Activated CD4-positive, CD25-positive, alpha-beta regulatory T cell treated with anti-CD3 and anti-CD28 coated beads, Interleukin-2, amount 50 U/mL, for 24 hours (primary cell): ENCODE data around the gene RPL5.
"Not testable (repeated sequence)": the region's sequence is repeated elsewhere in the genome, so short reads cannot be mapped to it uniquely, and the experiment has no call there.

Experiments used
- ATAC-seq, 2 donors: fragments of 150-1000 bp; cut with Tn5 transposase; one replicate each; pipeline ENCODE4 v1.10.0; 2021; ENCODE audit warnings: mild to moderate bottlenecking in 1 of 2, moderate library complexity in 1 of 2

The RPL5 gene

DNA sequence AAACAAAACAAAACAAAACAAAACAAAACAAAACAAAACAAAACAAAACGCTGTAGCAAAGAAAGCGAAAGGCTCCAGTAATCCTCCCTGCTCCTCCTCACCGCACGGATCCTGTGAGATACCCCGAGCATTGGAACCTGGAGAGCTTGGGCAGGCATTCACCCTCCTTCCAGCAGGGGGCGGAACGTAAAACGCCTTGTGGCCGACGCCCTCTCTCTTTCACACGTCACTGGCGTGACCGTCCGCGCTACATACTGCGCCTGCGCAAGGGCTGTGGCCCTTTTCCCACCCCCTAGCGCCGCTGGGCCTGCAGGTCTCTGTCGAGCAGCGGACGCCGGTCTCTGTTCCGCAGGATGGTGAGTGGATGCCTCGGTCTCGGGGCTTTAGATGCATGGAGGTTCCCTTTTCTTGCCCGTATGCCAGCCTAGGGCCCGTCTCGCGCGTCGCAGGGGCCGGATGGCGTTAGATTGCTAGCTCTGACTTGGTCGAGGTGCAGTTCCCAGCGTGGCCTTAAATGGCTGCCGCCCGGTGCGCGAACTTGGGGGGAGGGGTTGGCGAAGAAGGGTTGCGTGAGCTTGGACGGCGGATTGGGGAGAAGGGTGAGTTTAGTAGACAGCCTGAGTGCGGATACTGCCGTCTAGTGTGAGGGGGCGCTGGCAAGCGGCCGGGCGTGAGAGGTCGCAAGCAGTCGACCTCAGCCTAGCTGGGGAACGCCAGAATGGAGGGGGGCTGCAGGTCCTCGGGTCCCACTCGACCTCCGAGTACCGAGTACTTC lies at the start of gene RPL5:
Gene RPL5, plus strand, starts transcription at position 279 of the 775 bp plus-strand sequence. Its CDS starts 75 bp downstream, at position 354.
- peak; percentile 88 to 90 for ATAC-seq

DNA sequence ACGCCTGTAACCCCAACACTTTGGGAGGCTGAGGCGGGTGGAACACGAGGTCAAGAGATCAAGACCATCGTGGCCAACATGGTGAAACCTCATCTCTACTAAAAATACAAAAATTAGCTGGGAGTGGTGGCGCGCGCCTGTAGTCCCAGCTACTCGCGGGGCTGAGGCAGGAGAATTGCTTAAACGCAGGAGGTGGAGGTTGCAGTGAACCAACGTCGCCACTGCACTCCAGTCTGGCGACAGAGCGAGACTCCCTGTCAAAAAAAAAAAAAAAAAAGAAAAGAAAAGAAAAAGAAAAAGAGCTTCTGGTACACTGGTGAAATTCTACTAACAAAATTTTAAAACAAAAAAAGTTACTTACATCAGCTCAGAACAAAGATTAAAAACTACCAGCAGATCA lies 48.3 kb upstream of the RPL5 start:
- not testable (repeated sequence) for ATAC-seq

DNA sequence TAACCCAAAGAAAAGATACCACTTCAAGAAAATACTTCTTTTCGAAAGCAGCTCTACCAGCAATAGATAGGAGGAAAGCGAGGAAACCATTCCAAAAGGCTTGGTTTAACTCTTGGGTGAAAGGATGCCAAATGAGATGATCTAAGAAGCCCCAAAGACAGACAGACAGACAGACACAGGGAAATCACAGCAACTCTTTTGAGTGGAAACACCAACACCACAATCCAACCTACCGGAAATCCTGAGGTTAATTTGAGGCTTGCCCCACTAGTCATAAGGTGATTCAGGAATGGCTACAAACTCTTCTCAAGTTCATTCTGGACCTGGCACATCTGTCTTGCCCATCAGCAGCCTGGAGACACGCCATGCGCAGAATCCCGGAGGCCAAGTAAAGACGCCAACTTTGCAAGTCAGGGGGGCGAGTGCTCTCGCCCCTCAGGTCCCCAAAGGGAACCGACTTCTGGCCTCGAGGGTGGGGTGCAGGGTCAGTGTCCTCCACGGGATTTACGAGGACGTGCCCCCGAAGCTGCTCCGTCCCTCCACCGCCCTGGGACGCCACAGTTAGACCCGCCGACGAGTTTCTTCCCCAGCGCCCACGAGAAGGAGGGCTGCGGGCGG lies 47.7 kb upstream of the RPL5 start:
- no peak for ATAC-seq

DNA sequence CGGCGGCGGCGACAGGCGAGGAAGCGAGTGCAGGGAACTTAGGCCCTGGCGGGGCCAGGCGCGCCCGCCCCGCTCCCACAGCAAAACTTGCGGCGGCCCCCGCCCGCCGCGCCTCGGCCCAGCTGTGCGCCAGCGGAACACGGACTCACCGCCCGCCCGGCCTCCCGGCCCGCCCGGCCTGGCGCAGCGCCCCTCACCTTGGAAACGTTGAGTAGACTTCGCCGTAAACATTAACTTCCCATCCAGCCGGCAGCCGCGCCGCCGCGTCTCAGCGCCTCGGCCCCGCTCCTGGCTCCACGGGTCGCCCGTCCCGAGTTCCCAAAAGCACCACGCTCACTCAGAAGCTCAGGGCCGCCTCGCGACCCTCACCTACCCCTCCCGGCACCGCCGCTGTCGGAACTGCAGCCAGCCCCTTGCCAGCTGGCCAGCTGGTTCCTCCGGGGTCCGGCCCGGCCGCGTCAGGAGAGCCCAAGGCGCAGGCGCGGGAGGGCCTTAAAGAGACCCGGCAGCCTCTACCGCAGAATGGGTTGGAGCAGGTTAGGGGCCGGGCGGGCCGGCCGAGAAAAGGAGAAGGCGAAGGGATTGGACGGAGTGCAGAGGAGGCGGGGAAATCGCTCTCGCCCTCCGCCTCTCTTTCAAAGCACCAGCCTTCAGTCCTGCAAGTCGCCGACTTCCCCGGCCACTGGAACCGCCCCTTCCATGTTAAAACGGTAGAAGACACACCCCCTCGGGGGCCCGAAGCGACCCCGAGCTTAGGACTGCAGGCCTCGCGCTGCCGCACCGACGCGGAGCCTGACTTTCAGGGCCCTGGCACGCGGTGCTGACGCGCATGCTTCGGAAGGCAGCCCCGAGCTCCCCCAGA lies 47.0 kb upstream of the RPL5 start, which contains the start of gene EVI5:
Gene EVI5, minus strand, starts transcription at position 470 of the 862 bp plus-strand sequence. CDS start 48,562 bp downstream, outside the sequence.
- peak; percentile 92 to 94 for ATAC-seq

DNA sequence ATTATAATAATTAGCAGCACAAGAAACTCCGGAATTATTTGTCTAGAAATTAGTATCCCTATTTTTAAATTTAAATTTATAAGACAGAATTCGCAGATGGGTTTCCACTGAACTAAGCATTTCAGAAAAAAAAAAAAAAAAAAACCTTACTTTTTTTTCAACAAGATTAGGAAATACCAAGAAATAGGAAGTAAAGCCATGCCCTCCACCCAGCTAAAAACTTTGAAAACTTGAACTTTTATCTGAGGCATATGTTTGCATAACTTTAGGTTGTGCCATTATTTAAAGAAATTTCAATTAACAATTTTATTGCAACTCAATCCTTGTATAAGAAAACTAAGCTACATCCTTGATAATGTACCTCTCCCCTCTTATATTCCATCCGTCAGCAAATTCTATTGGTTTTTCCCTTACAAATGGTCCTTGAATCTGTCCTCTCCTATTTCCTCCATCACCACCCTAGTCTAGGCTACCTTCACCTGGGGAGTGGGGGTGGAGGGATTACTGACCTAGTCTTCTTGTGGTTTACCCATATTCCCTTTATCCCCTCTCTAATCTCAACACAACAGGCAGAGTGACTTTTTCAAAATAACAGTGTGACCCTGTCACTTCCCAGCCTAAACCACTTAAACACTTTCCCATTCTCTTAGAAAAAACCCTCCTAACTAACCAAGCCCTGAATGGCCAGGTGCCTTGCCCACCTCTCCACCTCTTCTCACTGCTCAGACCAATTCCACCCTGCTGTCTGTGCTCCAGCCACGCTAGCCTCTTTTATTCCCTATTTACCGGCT lies 45.5 kb upstream of the RPL5 start:
- no peak for ATAC-seq

DNA sequence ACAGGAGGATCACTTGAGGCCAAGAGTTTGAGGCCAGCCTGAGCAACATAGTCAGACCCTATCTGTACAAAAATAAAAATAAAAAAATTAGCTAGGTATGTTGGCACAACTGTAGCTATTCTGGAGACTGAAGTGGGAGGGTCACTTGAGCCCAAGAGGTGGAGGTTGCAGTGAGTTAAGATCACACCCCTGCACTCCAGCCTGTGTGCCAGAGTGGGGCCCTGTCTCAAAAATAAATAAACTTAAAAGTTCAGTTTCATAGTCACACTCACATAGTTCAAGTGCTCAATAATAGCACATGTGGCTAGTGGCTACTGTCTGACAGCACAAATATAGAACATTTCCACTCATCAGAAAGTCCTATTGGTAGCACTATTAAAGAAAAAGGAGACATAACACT lies 41.8 kb upstream of the RPL5 start:
- no peak for ATAC-seq

DNA sequence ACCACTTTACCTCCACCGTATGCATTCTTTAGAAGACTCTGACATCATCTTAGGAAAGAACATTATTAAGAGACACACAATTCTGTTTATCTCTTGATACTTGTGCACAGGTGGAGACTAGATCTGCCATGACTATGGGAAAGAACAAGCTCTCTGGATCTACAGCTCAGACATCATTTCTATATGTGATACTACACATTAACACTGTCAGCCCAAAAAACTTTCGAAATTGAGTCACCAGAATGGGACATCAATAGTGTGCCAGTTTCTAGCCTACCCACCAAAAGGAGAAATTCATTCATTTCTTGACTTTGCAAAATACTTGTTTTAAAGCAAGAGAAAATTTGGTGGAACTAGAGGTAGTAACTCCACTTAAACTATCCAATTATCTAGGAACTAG lies 41.0 kb upstream of the RPL5 start:
- no peak for ATAC-seq

DNA sequence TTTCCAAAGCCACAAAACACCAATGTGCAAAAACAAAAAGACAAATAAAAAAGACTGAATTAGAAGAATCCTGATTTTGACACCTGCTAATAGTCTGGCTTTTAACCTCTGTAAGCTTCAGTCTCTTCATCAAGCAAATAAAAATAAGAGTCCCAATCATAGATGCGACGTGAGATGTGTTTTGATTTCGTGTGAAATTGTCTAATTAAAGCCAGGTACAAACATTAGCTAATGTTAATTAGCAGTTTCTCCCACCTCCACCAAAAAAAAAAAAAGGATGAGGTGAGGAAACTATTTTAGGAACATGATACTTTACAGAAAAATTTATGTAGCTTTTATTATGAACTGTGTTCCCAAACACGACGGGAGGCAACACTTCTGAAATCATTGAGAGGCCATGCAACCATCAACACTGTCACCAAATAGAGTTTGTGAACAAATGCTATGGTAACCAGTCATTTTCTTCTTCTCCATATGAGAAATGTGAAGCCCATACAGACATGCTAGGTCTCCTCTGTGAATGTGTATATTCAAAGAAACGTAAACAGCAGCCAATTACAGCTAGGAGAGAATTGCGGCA lies 40.3 kb upstream of the RPL5 start:
- ATAC-seq, result no peak

DNA sequence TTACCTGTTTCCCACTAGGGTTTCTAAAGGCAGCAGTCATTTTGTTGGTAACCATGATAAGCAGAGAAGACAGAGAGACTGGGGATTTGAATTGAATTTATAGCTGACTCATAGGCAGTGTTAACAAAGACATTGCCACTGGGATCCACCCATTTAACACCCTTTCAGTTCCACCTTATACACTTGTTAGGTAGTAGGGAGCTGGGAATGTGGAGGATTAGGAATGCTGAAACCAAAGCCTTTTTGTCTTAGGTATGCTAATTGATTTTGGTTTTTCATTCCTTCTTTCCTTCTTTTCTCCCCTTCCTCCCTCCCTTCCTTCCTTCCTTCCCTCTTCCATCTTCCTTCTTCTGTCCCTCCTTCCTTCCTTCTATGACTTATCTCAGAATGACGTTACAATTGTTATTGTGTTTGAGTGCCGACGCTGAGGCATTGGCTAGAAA lies 39.5 kb upstream of the RPL5 start:
- no peak for ATAC-seq

DNA sequence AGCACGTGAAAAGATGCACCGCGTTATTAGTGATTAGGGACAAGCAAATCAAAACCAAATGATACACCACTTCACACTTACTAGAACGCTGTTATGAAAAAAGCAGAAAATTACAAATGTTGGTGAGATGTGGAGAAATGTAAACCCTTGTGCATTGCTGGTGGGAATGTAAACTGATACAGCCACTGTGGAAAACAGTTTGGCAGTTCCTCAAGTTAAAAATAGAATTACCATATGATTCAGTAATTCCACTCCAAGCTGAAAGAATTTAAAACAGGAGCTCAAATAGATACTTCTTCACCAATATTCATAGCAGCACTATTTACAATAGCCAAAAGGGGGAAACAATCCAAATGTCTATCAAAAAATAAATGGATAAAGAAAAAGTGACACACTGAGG lies 36.7 kb upstream of the RPL5 start:
- no peak for ATAC-seq

DNA sequence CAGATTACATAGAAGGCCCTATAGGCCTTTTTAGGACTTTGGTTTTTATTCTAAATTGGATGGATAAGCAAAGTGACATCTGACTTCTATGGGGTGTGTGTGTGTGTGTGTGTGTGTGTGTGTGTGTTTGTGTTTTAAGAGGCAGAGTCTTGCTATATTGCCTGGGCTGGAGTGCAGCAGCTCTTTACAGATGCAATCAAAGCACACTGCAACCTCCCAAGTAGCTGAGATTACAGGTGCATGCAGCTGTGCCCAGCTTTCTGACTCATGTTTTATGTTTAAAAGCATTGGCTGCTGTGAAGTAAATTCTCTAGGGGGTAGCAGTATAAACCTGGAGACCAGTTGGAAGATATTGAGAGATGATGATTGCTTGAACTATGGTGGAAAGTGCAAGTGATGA lies 34.5 kb upstream of the RPL5 start:
- ATAC-seq, result no peak

DNA sequence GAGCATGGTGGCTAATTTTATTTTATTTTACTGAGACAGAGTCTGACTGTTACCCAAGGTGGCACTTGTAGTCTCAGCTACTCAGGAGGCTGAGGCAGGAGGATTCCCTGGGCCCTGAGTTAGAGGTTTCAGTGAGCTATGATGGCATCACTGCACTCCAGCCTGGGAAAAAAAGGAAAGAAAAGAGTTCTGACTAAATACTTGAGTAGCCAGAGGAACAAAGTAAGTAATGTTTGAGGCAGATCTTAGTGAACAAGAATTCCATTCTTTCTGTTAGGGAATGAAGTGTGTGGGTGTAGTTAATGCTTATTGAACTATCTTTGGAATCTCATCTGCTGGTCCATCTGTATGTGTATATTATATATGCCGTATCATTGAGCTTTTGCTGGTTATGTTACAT lies 33.9 kb upstream of the RPL5 start:
- no peak for ATAC-seq

DNA sequence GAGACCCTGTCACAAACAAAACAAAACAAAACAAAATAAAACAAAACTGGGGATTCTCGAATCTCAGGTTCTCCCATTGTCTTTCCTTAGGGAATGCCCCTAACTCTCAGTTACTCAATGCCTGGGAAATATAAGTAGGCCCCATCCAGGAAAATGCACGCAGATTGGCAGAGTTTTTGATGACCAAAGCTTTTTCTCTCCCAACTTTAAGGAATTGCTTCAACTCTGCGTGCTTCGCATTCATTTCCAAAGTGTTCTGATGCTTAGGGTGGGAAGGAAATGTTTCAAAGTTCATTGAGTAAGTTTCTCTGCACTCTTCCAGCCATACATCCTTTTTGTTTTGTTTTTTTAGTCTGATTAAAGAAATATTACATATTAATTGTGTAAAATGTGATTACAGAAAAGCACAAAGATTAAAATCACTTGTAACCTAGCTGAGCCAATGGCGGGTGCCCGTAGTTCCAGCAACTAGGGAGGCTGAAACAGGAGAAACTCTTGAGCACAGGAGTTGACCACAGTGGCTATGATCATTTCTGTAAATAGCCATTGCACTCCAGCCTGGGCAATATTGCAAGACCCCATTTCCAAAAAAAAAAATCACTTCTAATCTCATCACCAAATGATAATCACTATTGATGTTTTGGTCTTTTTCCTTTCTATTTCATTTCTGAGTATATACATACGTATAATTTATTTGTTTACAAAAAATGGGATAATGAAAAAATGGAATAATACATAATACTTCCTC lies 28.5 kb upstream of the RPL5 start:
- ATAC-seq, result no peak

DNA sequence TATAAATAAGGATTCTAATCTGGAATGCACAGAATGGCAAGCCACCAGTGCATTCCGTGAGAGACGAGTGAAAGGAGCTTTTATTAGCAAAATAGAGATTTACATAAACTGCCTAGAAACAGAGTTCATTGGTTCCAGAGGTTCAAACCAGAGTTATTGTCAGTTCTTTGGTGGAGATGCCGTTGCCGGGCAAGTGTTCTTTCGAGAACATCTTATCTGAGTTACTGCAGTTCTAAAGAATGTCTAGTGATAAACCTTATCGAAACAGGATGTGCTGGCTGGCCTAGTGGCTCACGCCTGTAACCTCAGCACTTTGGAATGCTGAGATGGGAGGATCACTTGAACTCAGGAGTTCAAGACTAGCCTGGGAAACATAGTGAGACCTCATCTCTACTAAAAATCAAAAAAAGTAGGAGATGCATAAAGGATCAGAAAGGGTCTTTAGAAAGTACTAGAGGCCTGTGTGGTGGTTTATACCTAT lies 27.1 kb upstream of the RPL5 start:
- peak; percentile 41 to 70 for ATAC-seq

DNA sequence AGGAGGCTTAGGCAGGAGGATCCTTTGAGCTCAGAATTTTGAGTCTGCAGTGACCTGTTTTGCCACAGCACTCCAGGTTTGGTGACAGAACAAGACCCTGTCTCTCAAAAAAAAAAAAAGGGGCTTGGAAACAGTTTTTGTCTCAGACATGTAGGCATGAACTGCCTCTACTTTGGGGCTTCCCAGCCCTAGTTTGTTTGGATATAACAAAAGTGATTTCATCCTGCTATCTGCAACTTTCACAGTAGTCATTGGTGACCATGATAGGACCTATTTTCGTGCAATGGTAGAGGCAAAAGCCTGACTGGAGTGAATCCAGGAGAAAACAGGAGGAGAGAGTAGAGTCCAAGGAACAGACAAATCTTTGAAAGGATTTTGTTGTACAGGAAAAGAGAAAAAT lies 26.6 kb upstream of the RPL5 start:
- ATAC-seq, result no peak

DNA sequence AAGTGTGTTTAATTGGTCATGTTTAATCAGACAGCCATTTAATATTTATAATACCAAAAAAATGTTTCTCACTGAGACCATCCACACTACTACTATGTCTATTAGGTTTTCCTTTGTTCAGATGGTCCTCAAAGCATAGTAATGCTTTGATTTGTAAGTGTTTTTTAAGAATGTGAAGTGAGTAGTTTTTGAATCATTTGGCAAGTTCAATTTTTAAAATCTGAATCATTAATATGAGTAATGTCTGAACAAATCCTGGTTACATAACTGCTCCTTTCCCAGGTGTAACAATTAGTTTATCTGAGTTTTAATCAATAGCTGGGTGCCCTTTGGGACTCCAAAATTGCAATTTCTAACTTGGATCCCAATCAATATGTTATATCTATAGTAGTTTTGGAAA lies 23.5 kb upstream of the RPL5 start:
- no peak for ATAC-seq

DNA sequence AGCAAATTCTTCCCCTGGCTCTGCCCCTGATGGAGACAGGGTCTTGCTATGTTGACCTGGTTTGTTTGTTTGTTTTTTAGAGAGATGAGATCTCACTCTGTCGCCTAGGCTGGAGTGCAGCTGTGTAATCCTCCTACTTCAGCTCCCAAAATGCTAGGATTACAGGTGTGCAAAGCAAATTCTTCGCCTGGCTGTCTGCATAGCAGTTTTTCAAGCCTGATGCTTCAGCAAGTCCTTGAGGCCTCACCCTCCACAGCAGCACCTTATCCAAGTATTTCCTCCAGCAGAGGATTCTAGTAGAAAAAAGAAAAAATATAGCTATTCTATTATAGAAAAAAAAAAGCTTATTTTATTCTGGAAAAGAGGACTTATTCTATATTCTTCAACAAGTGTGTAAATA lies 15.1 kb upstream of the RPL5 start:
- ATAC-seq, result no peak

DNA sequence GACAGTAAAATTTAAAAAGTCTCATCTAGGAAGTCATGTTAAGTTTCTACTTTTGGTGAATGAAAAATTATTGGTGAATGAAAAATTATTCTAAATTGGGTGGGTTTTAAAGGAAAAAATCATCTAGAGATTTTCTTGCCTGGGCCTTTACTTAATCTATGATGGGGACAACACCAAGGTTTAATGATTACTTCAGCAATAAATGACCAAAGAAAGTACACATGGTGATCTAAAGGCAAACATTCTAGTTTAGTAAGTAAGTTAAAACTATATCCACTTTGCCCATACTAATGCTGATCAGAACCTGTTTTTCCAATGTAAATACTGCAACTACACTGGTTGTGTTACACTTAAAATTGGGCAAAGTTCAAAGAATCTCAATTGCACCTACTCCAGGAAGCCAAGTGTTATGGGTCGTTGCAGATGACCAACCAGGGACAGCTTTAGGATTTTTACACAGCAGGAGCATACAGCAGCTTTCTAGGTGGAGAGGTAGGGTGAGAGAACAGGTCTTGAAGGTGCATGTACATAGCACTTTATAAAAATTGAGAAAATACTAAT lies 14.6 kb upstream of the RPL5 start:
- no peak for ATAC-seq

DNA sequence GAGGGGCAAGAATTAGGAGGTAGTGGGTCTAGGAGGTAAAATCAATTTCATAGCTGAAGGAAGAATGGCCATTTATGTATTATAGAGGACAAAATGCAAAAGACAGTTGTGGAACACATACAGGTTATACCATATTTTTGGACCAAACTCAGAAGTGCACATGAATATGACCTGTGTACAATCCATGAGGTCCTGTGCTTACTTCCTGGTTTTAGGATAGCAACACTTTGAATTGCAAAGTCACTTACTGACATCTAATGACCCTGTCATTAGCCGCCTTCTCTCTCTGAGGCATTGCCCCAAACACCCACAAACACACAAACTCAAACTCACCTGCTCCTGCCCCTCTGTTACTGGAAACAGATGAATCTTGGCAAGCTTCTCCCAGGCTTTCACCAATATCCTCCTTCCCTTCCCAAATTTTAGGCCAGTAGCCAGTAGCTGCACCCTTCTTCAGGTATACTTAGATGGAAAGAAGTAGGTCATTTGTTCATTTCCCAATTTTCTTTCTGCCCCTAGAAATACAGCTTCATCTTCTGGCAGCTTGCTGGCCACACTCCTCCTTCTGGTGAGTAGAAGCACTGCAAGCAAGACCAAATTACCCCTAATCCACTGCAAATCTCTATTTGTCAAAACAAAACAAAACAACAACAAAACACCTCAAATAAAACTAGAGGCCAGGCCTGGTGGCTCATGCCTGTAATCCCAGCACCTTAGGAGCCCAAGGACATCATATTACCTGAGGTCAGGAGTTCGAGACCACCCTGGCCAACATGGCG lies 13.7 kb upstream of the RPL5 start:
- peak; percentile 30 to 38 for ATAC-seq

DNA sequence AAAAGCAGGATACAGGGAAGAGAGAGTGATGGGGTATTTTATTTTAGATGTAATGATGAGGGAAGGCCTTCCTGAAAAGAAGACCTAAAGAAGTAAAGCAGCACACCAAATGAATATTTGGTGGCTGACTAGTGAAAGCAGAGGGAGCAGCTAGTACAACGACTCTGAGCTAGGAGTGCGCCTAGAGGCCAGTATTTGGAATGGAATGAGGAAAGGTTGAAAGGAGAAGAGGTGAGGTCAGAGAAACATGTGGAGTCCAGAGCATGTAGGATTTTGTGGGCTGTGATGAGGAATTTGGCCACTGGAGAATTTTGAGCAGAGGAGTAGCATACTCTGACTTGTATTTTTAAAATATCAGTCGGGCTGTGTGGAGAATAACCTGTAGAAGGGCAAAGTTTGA lies 11.8 kb upstream of the RPL5 start:
- ATAC-seq, result no peak
